NCI-H345 (cell line): ENCODE measurements around the gene MYH9.
"Not testable (repeated sequence)": the region's sequence is repeated elsewhere in the genome, so short reads cannot be mapped to it uniquely, and the experiment has no call there.

Experiments used
- DNase-seq: peaks from one replicate; lab custom pipeline; 2025; lab: John Stamatoyannopoulos, UW

The MYH9 gene

DNA sequence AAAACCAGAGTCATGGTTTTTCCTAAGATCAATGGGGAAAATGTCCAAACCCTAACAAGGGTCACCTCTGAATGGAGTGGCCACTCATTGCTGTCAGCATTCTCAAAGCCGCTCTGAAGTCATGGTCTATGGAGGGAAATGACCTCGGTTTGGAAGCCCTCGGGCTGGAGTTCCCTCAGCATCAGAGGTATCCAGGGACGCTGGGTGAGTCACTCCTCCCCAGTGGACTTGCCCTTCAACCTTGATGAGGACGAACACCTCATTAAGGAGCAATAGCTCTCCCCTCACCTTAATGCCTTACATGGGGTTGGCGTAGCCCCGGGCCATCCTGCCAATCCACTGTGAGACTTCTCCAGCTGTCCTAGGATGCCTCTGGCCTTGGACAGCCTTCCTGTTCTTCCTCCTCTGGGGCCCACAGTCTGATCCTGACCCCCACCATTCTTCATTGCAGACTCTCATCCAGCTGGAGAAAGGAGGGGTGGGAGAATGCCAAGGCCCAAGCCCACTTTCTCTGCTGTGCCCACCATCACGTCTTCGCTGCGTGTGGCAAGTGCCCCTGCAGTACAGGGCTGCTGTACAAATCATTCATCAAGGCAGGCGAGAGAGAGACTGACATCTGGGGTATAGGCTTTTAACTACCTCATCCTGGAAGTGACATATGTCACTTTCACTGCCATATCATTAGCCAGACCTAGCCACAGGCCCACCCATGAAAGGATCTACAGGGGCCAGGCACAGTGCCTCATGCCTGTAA lies 25.4 kb upstream of the MYH9 start:
- DNase-seq, result no peak

DNA sequence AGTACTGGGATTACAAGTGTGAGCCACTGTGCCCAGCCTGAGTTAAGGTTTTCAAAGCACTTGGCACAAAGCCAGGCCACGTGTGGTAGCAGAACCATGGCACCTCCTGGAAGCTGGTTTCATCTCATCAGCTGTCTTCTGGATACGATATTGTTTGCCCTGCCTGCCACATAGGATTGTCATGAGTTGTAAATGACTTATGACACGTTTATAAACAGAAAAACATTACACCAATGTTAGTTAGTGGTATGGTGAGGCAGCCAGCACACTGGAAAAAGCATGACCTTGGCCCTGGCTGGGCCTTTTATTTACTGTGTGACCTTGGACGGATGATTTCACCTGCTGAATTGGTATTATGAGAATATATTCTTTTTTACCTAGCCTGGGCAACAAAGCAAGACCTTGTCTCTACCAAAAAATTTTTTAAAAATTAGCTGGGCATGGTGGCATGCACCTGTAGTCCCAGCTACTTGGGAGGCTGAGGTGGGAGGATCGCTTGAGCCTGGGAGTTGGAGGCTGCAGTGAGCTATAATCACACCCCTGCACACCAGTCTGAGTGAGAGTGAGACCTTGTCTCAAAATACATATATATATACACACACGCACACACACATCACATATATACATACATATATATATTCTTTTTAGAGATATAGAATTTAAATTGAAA lies 24.0 kb upstream of the MYH9 start:
- DNase-seq, result peak; percentile 61

DNA sequence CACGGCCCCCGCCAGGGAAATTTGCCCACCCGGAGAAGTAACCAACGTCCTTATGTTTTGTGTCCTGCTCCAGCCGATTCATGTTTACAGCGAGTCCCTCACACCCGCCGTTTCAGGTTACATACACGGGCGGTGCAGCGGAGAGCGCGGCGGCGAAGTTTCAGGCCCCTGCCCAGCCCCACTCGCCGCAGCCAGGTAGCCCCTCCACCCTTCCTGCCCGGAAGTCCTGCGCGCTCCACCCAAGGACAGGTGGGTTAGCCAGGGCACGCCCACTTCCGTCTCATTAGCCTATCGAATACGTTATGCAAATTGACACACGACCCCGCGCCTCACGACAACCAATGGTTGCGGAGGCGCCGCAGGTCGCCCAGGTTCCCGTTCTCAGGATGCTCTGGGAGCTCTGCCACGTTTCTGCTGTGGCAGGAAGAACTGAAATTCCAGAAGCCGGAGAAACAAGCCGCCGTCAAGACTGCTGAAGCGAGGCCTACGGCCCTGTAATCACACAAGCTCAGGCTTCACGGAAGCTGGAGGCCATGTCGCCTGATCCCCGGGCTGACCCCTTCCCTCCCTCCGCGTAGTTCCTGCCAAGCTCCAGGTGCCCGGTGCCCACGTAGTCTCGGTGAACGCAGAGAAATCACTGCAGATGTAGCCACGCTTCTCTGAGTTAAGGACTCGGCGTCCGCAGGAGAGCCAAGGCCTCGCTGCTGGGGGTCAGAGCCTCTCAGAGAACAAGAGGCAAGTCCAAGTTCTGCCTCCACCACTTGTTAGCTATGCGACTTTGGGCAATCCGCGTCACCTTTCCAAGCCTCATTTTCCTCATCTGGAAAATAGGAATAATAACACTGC lies 22.4 kb upstream of the MYH9 start:
- DNase-seq, result peak; percentile 96

- not testable (repeated sequence) for DNase-seq
Measured at GRCh38 chr22:36409554-36409910, 21.8 kb upstream of the MYH9 start.

DNA sequence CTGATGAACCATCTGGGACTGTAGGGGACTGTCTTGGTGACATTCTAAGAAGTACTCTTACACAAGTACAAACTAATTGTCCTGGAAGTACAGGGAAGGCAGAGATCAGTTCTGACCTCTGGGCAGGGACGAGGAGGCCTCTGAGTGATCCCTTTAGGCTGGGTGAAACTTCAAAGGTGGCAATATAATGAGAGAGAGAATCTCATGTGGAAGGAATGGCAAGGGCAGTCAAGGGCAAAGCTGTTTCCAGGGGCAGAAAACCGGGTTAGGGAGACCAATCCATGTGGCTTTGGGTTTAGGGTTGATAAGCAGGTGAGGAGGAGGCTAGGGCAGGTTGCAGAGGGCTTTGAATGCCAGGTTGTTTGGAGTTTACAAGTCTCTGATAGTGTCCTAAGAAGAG lies 21.3 kb upstream of the MYH9 start:
- DNase-seq, result no peak

DNA sequence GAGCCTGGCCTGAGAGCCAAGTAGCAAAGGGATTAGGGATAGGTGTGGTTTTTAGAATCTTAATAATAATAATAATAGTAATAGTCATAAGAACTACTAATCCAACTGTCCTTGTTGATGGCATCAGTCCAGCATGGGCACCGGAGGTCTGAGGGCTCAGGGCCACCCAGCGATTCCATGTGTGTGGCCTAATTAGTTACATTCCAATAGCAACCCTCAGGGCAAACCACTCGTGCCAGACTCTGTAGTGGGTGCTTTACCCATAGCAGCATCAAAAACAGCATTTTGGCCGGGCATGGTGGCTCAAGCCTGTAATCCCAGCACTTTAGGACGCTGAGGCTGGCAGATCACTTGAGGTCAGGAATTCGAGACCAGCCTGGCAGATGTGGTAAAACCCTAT lies 19.0 kb upstream of the MYH9 start:
- no peak for DNase-seq

DNA sequence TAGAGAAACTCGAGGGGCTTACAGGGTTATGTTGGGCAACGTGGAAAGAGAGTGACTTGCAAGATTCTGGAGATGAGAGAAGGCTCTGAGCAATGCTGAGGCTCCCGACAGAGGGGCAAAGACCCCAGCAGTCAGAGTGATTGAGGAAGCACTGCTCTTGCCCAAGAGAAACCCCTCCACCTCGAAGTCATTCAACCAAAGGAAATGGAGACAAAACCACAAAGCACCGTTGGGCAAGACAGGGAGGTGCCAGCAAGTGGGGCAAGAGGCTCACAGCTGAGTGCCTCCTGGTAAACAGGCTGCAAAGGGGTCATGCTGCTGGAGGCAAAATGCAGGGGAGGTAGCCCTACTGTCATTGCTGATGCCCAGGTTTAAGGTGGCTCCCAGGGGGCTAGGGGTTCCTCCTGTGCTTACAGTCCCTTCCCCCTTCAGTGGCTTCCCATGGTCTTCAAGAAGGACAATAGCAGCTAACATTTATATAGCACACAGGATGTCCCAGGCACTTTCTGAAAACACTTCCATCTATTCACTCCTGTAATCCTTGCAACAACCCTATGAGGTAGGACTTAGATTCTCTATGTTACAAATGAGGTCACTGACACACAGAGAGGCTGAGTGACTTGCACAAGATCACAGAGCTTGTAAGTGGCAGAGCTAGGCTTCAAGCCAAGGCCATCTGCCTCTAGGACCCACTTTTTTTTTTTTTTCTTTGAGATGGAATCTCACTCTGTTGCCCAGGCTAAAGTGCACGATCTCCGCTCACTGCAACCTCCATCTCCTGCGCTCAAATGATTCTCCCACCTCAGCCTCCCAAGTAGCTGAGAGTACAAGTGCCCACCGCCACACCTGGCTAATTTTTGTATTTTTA lies 18.1 kb upstream of the MYH9 start:
- DNase-seq, result no peak

- no peak for DNase-seq
Measured at GRCh38 chr22:36405221-36405661, 17.5 kb upstream of the MYH9 start.

- DNase-seq, result no peak
Measured at GRCh38 chr22:36404446-36404845, 16.7 kb upstream of the MYH9 start.

DNA sequence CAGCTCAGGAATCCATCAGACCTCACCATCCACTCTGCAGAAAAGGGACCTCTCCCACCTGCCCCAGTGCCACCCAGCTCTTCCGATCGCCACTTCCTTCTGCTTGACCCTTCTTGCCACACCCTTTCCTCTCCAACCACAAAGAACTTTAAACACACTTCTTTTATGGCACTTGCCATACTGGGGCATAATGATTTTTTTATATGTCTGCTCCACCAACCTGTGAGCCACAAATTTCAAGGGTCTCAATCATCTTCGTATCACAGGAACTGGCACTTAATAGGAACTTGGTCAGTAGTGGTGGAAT lies 11.7 kb upstream of the MYH9 start:
- DNase-seq, result no peak

DNA sequence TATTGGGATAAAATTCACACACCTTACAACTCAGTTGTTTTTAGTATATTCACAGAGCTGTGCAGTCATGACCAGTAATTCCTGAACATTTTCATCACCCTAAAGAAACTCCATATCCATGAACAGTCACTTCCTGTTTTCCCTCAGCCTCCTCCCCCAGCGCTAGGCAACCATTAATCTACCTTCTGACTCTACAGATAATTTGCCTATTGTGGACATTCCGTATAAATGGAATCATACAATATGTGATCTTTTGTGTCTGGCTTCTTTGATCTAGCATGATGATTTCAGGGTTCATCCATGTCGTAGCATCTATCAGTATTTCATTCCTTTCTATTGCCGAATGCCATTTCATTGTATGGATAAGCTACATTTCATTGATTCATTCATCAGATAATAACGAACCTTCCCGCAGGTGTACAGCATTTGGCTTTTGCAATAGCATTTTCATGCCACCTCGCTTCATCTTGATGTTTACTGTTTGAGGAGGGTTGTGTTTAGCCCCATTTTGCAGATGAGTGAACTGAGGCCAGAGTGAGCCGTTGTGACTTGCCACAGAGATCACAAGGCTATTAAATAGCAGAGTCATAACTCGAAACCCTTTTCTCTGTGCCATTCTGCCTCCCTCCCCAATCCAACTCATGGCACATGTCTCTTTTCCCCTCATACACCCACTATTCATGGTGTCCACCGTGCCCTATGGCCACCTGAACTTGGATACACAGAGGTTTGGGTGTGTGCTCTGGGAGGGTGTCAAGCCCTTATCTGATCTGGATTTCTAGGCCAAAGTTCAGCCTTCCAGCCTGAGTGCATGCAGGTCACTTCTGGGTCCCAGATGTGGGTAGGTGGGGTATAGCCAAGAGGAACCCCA lies 11.1 kb upstream of the MYH9 start:
- DNase-seq, result no peak

- DNase-seq, result no peak
Measured at GRCh38 chr22:36397131-36398093, 9.6 kb upstream of the MYH9 start.

GRCh38 chr22:36395915-36396314 lies 8.1 kb upstream of the MYH9 start:
- DNase-seq, result no peak

DNA sequence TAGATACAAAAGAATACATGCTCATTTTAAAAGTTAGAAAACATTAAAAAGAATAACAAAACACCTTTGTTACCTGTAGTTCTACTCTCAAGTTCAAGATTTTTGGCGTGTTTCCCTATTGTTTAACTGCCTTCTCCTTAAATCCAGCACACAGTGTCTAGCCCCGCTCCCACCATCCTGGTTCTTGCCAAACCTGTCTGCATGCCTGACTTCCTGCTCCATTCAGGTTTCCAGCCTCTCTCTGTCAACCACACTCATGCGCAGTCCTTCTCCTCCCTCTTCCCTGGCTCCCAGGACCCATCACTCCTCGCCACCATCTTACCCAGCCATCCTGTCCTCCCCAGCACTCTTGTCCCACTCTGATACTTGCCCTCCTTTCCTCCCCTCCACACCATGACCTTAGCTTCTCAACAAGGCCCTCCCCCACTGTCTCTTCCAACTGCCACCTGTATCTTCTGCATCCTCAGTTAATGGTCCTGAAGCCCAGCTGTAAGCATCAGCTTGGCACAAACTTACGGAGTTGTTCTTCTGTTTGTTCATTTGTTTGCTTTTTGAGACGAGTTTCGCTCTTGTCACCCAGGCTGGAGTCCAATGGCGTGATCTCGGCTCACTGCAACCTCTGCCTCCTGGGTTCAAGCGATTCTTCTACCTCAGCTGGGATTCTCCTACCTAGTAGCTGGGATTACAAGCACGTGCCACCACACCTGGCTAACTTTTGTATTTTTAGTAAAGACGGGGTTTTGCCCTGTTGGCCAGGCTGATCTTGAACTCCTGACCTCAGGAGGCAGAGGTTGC lies 7.5 kb upstream of the MYH9 start:
- DNase-seq, result no peak

DNA sequence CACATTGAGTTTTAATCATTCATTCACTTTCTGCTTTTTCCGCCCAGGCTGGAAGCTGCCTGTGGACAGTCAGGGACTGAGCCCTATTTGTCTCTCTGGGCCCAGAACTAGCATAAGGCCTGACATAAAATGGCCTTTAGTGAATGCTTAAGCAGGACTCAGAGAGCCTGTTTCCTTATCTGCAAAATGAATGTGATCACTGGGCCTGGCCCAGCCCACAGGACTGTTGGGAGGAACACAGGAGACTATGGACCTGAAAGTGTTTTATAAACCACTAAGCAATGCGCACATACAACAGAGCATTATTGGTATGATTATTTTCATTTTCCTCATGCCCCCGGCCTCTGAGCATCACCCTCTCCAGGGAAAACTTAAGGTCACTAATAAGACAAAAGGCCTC lies 3.9 kb upstream of the MYH9 start:
- no peak for DNase-seq

DNA sequence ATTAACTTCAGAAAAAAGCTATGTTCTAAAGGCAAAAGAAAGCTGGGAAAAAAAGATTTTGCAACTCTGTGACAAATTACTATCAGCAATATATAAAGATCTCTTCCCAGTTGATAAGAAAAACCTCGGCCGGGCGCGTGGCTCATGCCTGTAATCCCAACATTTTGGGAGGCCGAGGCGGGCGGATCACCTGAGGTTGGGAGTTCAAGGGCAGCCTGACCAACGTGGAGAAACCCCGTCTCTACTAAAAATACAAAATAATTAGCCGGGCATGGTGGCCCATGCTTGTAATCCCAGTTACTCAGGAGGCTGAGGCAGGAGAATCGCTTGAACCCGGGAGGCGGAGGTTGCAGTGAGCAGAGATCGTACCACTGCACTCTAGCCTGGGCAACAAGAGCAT lies 1.4 kb upstream of the MYH9 start:
- not testable (repeated sequence) for DNase-seq

DNA sequence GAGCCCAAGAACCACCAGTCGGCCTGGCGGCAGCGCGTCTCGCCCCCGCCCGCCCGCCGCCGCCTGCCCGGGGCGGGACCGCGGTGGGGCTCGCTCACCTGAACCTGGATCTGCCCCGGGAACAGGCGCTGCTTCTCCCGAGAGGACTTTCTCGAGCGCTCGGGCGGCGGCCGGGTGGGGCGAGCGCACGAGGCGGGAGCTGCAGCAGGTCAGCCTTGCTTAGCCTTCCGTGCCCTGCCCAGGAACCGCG lies 133 bp downstream of the MYH9 start:
- DNase-seq, result no peak

- no peak for DNase-seq
Measured at GRCh38 chr22:36386900-36387708, 663 bp downstream of the MYH9 start.
